SHP77 treated with DMSO at 0.1 percent for 48 hours (cell line): ENCODE measurements around the gene WDFY4.

ENCODE experiments used
- DNase-seq: peaks from one replicate; lab custom pipeline; 2025; lab: John Stamatoyannopoulos, UW

Gene WDFY4

DNA sequence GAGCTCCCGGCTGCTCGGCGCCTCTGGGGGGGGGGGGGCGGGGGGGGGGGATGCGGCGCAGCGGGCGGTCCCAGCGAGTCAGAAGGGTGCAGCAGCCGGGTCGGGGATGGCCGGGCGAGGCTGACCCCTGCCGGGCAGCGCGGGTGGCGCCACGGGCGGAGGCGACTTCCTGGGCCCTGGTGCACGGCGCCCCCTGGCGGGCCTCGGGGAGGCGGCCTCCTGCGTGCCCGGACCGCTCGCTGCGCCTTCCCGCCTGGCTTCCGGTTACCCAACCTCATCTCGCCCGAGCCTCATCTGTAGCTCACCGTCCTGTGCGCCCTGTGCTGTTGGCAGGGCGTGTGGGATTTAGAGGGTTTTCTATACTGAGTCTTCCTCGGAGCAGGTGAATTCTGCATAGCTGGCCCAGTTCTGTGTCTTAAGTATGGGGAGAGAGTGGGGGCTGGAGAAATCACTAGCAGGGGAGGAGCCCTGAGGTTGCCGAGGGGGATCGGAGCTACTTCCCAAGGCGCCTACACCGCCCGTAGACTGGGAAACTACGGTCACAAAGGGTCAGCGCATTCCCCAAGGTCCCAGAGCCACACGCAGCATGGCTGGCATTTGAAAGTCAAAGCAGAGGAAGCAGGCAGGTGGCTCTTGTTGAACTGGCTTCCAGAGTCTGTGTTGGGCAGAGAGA lies 28.3 kb upstream of the WDFY4 start:
- peak; percentile 7 for DNase-seq

DNA sequence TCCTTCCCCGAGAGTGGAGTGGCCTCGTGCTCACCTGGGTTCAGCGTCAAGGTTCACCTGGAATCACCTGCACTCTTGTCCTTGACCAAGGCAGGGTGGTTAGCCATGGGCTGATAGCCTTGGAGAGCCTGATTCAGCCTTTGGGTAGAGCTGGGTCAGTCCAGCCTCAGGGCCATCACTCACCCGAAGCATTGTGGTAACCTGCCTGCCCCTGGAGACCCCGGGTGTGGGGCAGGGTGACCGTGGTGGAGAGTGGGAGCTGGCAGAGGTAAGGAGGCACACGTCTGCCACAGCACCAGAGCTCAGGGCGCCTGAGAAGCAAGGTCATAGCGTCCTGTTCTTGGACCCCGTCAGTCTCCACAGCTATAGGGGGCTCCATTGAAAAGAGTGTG lies 27.8 kb upstream of the WDFY4 start:
- no peak for DNase-seq

DNA sequence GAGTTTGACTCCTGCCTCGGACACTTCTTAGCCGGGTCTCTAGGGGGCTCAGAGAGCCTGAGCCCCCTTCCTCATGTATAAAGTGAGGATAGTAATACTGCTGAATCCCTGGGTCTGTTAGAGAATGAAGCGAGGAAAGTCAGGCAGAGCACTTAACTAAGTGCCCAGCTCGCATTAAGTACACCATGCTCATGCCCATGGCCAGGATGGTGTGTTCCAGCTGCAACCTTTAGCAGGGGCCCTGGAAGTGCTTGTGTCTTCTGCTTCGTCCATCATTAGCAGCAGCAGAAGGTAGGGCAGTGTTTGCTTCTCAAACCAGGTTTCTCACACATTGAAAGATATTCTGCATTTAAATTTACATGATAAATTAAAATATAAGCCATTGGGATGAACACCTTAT lies 27.3 kb upstream of the WDFY4 start:
- DNase-seq: no peak

- DNase-seq: peak; percentile 1
These were observed 26.3 kb upstream of the WDFY4 start for GRCh38 chr10:48658243-48658974.

- DNase-seq: no peak
These were observed 25.8 kb upstream of the WDFY4 start for GRCh38 chr10:48658975-48659269.

DNA sequence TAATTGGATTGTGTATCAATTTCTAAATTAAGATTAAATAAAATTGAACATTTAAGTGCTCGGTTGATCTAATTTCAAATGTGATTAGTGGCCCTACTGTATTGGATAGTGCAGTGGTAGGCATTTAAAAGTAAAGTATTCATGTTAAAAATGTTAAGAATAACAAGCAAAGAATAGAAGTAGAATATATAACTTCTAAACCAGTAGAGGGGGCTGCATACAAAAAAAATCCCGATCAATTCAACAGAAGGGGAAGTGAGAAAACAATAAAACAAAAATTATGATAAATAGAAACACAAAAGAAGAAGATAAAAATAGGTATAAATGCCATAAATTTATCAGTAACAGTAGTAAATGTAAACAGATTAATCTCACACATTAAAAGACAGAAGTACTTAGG lies 24.9 kb upstream of the WDFY4 start:
- no peak for DNase-seq

GRCh38 chr10:48661441-48661840 lies 23.2 kb upstream of the WDFY4 start:
- no peak for DNase-seq

- no peak for DNase-seq
These were observed 16.6 kb upstream of the WDFY4 start for GRCh38 chr10:48667960-48668590.

- DNase-seq: no peak
These were observed 13.4 kb upstream of the WDFY4 start for GRCh38 chr10:48670978-48671913.

DNA sequence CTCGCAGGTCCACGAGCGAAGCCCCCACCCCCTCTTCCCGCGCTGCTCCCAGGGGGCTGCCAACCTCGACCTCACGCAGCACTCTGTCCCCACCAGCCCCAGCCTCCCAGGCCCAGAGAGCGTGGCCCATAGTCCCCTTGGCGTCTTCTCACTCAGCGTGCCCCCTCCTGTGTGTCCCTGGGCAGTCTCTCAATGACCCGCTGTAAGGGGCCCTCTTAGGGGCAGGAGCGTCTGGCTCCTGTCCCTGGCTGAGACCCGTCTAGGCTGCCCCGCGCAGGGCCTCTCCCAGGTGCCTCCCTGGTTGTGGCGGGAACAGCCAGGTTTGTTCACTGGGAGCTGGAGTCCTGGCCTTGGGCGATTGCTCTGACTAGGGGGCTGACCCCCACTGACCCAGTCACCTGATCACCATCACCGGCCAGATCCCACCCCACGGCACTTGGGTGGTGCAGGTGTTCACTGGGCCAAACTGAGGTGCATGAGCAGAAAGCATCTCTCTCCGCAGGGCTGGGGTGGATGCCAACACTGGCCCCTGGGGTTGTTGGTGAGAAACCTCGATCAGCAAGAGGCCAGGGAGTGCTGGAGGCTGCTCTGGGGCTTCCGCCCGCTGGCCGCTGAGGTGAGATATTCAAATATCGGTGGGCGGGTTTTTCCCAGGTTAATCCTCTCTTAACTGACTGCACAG lies 12.6 kb upstream of the WDFY4 start:
- DNase-seq: no peak

DNA sequence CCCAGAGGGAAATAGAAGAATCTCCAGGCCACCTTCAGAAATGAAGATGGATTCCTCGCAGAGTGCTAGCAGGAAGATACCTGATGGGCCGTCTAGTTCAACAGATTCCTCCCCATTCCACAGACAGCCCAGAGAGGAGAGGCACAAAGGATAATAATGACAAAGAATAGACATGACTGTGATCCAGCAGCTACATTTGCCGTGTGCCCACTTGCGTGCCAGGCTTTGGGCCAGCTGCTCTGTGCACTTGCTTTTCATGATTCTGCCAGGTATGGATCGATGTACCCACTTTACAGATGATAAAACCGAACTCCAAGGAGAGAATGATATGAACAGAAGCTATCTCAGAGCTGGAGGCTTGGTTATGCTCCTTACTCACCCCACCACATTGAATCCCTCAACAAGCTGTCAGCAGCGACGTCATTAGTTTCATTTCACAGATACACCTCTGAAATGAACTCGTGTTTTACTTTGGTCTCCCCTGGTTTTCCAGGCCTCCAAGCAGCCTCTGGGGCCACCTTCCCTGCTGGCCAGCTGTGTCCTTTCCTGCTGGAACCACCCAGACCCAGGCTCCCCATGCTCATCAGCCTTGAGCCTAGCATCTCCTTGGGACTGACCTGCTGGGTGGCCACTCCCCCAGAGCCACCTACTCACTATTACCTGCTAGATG lies 11.9 kb upstream of the WDFY4 start:
- no peak for DNase-seq

DNA sequence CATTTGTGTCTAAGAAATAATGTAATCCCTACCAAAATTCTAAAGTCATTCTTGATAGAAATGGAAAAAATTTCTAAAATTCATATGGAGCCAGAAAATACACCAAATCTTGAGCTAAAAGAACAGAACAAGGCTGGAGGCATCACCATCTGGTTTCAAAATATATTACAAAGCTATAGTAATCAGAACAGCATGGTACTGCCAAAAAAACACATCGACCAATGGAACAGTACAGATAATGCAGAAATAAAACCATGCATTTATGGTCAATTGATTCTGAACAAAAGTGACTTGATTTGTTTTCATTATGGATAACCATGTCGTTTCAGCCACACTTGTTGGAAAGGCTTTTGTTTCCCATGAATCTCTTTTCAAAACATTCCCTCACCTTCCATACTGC lies 7.0 kb upstream of the WDFY4 start:
- DNase-seq: no peak

DNA sequence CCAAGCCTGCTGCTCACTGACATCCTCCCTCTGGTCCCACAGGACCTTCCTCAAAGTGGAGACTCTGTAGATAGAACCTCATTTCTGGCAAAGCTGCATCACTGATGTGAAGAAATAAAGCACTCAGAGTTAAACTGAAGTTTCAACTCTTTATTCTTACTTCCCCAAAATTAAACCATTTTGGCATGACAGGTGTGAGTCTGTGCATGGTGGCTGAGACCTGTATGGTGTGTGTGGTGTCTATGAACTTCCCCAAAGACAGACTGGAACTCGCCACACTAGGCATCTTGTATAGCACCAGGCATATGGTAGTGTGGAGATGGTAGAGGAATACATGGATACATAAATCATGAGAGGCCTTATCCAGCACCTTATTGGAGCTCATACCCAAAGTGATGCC lies 6.6 kb upstream of the WDFY4 start:
- DNase-seq: no peak

GRCh38 chr10:48681740-48682139 lies 2.9 kb upstream of the WDFY4 start:
- DNase-seq: no peak

- DNase-seq: no peak
These were observed 2.4 kb upstream of the WDFY4 start for GRCh38 chr10:48682265-48682664.

- no peak for DNase-seq
These were observed 1.2 kb upstream of the WDFY4 start for GRCh38 chr10:48683424-48683823.

- DNase-seq: no peak
These were observed 805 bp upstream of the WDFY4 start for GRCh38 chr10:48683868-48684267.

DNA sequence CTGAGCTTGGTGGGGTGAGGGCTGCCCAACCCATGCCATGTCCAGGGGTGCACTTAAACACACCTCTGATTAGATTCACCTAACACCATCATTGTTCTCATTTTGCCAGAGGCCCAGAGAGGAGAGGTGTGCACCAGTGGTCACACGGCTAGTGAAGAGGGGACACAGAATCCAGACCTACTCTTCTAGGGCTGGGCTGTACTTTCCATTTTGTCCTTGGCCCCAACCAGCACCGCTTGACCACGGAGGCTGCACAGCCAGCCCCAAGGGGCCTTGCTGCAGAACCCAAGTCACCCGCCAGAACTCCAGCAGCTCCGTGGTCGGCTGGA lies 246 bp upstream of the WDFY4 start:
- DNase-seq: no peak

DNA sequence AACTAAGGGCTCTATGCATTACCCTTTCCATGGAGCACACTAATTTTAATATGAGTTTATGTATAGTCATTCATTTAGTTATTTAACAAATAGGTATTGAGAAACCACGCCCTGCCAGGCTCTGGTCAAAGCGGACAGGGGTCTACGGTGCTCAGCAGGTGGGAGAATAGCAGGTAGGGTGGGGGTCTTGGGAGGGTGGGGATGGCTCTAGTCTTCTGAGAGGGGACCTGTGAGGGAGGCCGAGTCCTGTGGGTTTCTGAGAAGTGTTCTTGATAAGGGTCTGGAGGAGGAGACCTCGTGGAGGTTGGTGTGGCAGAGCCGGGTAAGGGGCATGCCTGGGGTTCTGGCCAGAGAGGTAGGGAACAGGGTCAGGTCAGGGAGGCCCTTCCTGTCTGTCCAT lies 1.1 kb downstream of the WDFY4 start:
- no peak for DNase-seq

DNA sequence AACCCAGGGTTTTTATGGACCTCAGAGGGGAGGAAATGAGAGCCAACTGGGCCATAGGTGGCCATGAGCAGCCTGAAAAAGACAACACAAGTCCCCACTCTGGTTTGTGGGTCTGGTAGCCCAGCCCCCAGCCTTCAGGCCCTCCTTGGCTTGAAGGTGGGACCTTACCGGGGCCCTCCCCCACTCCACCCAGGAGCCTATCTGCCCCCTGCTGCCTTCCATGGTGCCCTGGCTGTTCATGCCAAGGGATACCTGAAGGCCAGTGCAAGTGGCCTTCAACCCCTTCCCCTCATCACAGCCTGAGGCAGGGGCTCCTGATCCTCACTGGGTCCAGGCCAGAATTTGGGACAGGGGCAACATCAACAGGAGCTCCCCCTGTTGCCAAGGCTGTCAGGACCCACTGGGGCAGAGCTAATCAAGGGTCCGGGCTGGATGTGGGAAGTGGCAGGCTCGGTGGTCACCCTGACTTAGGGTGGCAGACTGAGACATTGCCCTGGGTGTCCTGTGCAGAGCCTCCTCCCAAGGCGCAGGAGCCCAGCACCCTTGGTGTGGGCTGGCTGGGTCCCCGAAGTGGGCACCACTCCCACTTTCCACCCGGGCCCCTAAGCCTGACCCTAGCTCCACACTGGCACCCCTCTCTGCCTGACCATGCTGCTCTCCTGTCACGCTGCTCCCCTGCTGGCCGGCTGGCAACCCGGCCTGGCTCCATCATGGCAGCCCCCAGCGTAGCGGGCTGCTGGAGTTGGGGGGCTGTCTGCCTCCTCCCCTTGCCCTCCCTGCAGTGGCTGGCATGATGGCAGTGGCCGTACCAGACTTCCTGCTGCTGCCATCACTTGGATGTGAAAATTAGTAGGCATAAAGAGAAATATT lies 6.4 kb downstream of the WDFY4 start:
- DNase-seq: no peak
